Occipital lobe (tissue), 2 donors: Measurements from ENCODE around the gene ZBTB42. TPM values are rescaled to one million over a fixed set of nuclear protein-coding genes. Genes with fewer than 3 reads are reported as not detected.

ENCODE experiments used
- DNase-seq: peaks from one replicate; lab custom pipeline; 2025; lab: John Stamatoyannopoulos, UW
- total RNA-seq: library from RNA; depleted of rRNA; stranded (reverse); fragments of >200 nt; gene quantifications from one replicate; pipeline ENCODE4 v1.2.3, GENCODE V29; 2014

ZBTB42 gene
- total RNA-seq, 1 donor from 2014 or later = 0.94 TPM

- DNase-seq = no peak
These were observed 31.4 kb upstream of the ZBTB42 start for GRCh38 chr14:104769324-104770071.

GRCh38 chr14:104770072-104770579 is 30.8 kb upstream of the ZBTB42 start:
- no peak for DNase-seq

DNA sequence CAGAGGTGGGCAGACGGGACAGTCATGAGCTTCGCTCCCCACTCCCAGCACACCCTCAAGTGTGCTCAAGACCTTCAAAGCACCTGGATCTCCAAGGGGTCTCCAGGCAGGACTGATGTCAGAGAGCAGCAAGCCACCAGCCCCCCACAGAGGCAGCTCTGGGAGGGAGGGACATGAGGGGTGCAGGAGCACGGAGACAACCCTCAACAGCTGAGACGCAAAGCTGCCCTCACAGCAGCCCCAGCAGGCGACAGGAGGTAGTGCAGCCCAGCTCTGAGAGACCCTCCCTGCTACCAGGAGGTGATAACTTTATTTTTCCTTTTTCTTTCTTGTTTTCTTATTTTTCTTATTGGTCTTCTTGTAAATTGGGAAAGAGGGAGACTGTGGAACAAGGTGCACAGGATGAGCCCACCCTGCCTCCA is 30.0 kb upstream of the ZBTB42 start:
- no peak for DNase-seq

- no peak for DNase-seq
These were observed 29.5 kb upstream of the ZBTB42 start for GRCh38 chr14:104771374-104771773.

GRCh38 chr14:104771918-104772706 is 28.8 kb upstream of the ZBTB42 start:
- DNase-seq = no peak

DNA sequence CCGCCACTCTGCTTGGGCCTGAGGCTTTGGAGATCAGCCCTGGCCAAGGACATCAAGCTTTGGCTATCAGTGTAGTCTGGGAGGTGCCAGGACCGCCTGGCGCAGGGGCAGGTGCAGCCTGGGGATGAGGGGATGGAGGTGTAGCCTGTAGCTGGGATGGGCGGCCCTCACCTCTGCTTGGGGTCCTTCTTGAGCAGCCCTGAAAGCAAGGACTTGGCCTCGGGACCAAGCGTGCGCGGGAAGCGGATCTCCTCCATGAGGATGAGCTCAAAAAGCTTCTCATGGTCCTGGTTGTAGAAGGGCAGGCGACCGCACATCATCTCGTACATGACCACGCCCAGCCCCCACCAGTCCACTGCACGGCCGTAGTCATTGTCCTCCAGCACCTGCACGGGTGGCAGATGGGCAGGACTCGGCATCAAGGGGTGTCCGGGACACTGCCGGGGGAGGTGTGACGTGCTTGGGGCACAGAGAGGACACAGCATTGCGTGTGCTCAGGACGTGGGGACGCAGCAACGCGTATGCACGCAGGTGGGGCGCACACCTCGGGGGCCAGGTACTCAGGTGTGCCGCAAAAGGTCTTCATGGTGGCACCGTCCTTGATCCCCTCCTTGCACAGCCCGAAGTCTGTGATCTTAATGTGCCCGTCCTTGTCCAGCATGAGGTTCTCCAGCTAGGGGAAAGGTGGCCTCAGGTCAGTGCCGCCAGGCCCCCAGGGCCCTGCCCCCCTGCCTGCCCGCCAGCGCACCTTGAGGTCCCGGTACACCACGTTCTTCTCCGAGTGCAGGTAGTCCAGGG is 28.0 kb upstream of the ZBTB42 start:
- no peak for DNase-seq

DNA sequence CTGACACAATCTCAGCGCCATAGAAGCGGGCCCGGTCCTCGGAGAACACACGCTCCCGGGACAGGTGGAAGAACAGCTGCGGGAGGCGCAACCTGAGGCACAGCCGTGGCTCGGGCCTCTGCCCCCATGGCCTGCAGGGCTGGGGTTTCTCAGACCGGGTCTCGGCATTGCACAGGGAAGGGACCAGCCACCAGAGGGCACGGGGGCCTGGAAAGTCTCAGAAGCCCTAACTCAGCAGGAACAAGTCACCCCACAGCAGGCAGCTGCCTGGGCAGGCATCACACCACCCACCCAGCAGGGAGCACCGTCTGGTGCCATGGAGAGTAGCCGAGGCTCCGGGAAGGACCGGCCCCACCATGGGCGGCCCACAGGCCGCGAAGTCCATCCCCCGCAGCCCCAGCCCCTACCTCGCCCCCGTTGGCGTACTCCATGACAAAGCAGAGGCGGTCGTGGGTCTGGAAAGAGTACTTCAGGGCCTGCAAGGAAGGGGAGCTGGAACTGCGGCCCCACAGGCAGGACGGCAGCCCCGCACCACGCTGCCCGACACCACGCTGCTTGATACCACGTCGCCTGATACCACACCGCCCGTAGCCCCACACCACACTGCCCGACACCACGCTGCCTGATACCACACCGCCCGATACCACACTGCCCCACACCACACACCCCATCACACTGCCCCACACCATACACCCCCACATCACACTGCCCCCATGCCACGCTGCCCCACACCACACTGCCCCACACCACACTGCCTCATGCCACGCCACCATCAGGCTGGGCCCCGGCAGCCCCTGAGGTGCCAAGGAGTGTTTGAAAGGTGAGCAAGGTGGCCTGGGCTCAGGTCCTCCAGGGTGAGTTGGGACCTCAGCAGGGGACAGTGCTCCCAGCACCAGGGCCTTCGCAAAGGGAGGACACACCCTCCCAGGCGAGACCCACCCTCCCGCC is 27.1 kb upstream of the ZBTB42 start:
- DNase-seq = no peak

DNA sequence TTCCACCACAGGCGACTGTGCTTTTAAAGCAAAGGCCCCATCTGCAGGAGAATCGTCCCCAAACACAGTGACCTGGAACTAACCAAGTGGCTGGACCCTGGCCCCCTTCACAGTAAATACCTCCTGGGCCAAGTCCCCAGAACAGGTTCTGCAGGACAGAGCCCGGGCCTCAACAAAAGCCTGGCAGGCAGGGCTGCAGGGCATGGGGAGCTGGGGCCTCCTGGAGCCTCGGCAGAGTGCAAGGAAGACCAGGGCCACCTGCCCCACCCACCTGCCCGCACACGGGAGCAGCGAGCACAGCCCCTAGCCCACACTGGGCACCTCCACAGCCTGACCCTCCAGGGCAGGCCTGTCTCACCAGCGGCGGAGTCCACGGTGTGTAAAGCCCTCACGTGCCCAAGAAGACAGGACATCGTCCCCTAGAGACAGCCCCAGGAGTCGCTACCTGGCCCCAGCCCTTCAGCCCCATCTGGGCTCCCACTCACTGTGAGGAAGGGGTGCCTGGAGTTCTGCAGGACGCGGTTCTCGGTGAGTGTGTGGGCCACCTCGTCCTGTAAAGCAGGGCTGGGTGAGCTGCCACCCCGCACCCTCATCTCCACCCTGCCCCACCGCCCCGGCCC is 26.3 kb upstream of the ZBTB42 start:
- no peak for DNase-seq

- DNase-seq = no peak
These were observed 25.8 kb upstream of the ZBTB42 start for GRCh38 chr14:104775073-104775489.

- DNase-seq = no peak
These were observed 24.4 kb upstream of the ZBTB42 start for GRCh38 chr14:104776481-104776880.

DNA sequence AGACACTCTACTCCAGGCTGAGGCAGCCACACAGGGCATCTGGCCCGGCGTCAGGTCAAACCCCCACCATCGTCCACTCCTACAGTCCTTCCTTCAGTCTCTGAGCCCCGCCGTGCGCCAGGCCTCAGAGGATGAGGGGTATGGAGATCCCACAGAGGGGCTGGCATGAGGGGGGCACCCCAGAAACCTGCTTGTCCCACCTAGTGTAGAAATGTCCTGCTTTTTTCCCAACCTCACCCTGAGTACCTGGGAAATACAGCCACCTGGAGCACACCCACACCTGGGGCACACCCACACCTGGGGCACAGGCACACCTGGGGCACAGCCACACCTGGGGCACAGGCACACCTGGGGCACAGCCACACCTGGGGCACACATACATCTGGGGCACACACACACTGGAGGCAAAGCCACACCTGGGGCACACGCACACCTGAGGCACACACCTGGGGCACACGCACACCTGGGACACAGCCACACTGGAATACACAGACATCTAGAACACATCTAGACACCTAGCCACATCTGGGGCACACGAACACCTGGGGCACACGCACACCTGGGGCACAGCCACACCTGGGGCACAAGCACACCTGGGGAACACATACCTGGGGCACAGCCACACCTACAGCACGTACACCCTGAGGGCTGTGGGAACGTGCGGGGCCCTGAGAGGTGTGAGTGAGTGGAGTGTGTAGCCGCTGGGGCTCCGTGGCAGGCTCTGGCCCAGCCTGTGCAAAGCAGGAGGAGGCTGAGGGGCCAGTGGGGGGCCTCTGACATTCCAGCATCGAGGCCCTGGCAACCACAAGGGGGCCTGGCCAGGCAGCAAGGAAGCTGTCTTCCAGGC is 23.7 kb upstream of the ZBTB42 start:
- DNase-seq = no peak

GRCh38 chr14:104777808-104778249 is 23.1 kb upstream of the ZBTB42 start:
- no peak for DNase-seq

- DNase-seq = no peak
These were observed 22.1 kb upstream of the ZBTB42 start for GRCh38 chr14:104778694-104779331.

GRCh38 chr14:104779776-104780512 is 21.0 kb upstream of the ZBTB42 start:
- DNase-seq = no peak

GRCh38 chr14:104780513-104781030 is 20.3 kb upstream of the ZBTB42 start:
- DNase-seq = no peak

DNA sequence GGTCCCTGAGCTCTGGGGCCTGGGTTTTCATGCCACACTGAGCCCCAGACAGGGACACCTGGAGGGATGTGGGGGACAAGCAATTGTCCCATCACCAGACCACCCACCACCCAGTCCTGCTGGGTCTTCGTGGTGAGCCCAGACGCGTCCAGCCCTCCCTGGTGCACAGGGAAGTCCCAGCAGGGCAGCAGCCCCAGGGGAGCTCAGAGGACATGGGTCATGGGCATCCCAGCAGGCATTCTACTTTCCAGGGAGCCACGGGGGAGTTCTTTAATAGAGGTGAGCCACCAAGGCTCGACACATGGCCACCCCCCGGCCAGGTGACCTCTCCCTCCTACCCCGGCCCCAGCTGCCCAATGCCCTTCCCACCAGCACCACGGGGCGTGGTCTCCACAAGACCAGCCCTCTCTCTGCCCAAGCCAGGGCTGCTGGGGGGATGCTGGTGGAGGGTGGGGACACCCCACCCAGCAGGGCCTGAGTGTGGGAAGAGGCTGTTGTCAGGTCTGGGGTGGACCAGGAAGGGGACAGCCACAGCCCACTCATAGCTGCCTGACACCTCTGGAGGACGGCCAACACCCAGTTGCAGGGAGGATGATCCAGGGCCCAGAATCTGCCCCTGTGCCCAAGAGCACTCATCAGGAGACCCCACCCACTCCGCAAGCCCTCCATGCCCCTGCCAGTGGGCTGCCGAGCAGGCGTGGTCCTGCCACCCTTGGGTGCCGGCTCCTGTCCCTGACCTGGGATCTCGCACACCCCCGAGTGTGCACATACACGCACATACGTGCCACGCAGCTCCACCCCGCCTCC is 19.4 kb upstream of the ZBTB42 start:
- no peak for DNase-seq
